Activated CD8-positive, alpha-beta memory T cell treated with anti-CD3 and anti-CD28 coated beads for 1 hour (primary cell): Measurements from ENCODE around the gene ZNF594.
"Not testable (repeated sequence)": the region's sequence is repeated elsewhere in the genome, so short reads cannot be mapped to it uniquely, and the experiment has no call there.

Experiments used
- DNase-seq, 2 donors: peaks; one replicate each; pipeline ENCODE4 v3.0.0-alpha.2; 2020; ENCODE audit warnings: low read depth in 1 of 2; ENCODE audit errors: extremely low read depth in 1 of 2

ZNF594 gene

GRCh38 chr17:5137511-5138197 lies 54.0 kb downstream of the ZNF594 start:
- DNase-seq: not testable (repeated sequence)

- DNase-seq: not testable (repeated sequence)
These were observed 54.9 kb downstream of the ZNF594 start for GRCh38 chr17:5136580-5137412.

- no peak for DNase-seq
These were observed 55.7 kb downstream of the ZNF594 start for GRCh38 chr17:5135726-5136579.

- not testable (repeated sequence) for DNase-seq
These were observed 56.4 kb downstream of the ZNF594 start for GRCh38 chr17:5135131-5135712.

GRCh38 chr17:5134571-5134970 lies 57.1 kb downstream of the ZNF594 start:
- DNase-seq: not testable (repeated sequence)

- DNase-seq: not testable (repeated sequence)
These were observed 57.7 kb downstream of the ZNF594 start for GRCh38 chr17:5133961-5134360.

- DNase-seq: no peak
These were observed 58.4 kb downstream of the ZNF594 start for GRCh38 chr17:5133311-5133710.

- not testable (repeated sequence) for DNase-seq
These were observed 59.0 kb downstream of the ZNF594 start for GRCh38 chr17:5132503-5133225.

GRCh38 chr17:5131799-5132502 lies 59.7 kb downstream of the ZNF594 start:
- DNase-seq: not testable (repeated sequence)

GRCh38 chr17:5131146-5131715 lies 60.4 kb downstream of the ZNF594 start:
- DNase-seq: no peak

- DNase-seq: not testable (repeated sequence)
These were observed 61.0 kb downstream of the ZNF594 start for GRCh38 chr17:5130687-5131086.

- not testable (repeated sequence) for DNase-seq
These were observed 61.4 kb downstream of the ZNF594 start for GRCh38 chr17:5130261-5130660.

GRCh38 chr17:5129770-5130169 lies 61.9 kb downstream of the ZNF594 start:
- not testable (repeated sequence) for DNase-seq
